SU-DHL-6 (cell line): ENCODE measurements around the gene NRG4.

Experiments
- H2AFZ ChIP-seq: fragments of 200-600 bp; sonication (generic); 2 replicates; pipeline ENCODE4 v1.6.1; 2014; ENCODE audit warnings: low read depth, mild to moderate bottlenecking, moderate library complexity, mixed read lengths, antibody characterized with exemption, low read length; ENCODE audit not compliant: severe bottlenecking
- H3F3A ChIP-seq: fragments of 200-600 bp; shearing (Covaris generic); 2 replicates; pipeline ENCODE4 v1.6.0; 2016; ENCODE audit warnings: antibody characterized with exemption, mild to moderate bottlenecking; ENCODE audit not compliant: insufficient read depth
- H3K27ac ChIP-seq: fragments of 200-600 bp; sonication (generic); 2 replicates; pipeline ENCODE4 v1.5.1; 2016; ENCODE audit warnings: low read depth, mild to moderate bottlenecking, low read length, moderate library complexity, mixed read lengths
- H3K27me3 ChIP-seq: fragments of 200-600 bp; sonication (generic), shearing (Covaris generic); 2 replicates; pipeline ENCODE4 v1.6.0; 2014; ENCODE audit warnings: mild to moderate bottlenecking, low read length
- H3K36me3 ChIP-seq: fragments of 200-600 bp; sonication (generic); 2 replicates; pipeline ENCODE4 v1.6.1; 2014; ENCODE audit warnings: mild to moderate bottlenecking, low read length, mixed read lengths
- H3K4me2 ChIP-seq: fragments of 300-600, 200-600 bp; shearing (Covaris generic), sonication (generic); 2 replicates; pipeline ENCODE4 v1.6.0; 2014; ENCODE audit warnings: low read length, low read depth, mild to moderate bottlenecking; ENCODE audit not compliant: poor library complexity, severe bottlenecking
- H3K4me3 ChIP-seq: fragments of 200-600 bp; sonication (generic); 2 replicates; pipeline ENCODE4 v1.5.1; 2014; ENCODE audit warnings: antibody characterized with exemption, low read length, mild to moderate bottlenecking, mixed read lengths; ENCODE audit not compliant: insufficient read depth, poor library complexity, severe bottlenecking
- H3K79me2 ChIP-seq: fragments of 200-600 bp; sonication (generic); 2 replicates; pipeline ENCODE4 v1.6.1; 2014; ENCODE audit warnings: mild to moderate bottlenecking, low read length, moderate library complexity; ENCODE audit not compliant: insufficient read depth
- H3K9ac ChIP-seq: fragments of 200-600 bp; sonication (generic); 2 replicates; pipeline ENCODE4 v1.7.0; 2014; ENCODE audit warnings: mild to moderate bottlenecking, low read length
- H3K9me2 ChIP-seq: fragments of 200-600 bp; sonication (generic); replicated peaks from 2 replicates; pipeline ENCODE4 v1.6.1; 2014; ENCODE audit warnings: low read length; ENCODE audit not compliant: insufficient read depth
- H3K9me3 ChIP-seq: fragments of 200-600 bp; sonication (generic); 2 replicates; pipeline ENCODE4 v1.6.1; 2014; ENCODE audit warnings: low read length, mixed read lengths; ENCODE audit not compliant: insufficient read depth
- H4K20me1 ChIP-seq: fragments of 200-600 bp; sonication (generic); 2 replicates; pipeline ENCODE4 v1.6.1; 2014; ENCODE audit warnings: low read depth, mild to moderate bottlenecking, antibody characterized with exemption, low read length, moderate library complexity, mixed read lengths
- CTCF ChIP-seq: fragments of 200-600 bp; sonication (generic); IDR thresholded peaks from one replicate; pipeline ENCODE4 v1.5.1; 2017; ENCODE audit warnings: antibody characterized with exemption, mild to moderate bottlenecking, low read length, moderate library complexity; ENCODE audit not compliant: insufficient read depth, poor library complexity, severe bottlenecking
- EZH2phosphoT487 ChIP-seq: fragments of 200-600 bp; sonication (generic), shearing (Covaris generic); conservative IDR thresholded peaks from 2 replicates; pipeline ENCODE4 v1.6.1; 2018; ENCODE audit warnings: mild to moderate bottlenecking, antibody characterized with exemption, low read length, moderate library complexity, mixed read lengths

NRG4 gene

GRCh38 chr15:76003364-76003763 lies 8.9 kb downstream of the NRG4 start:
- Histone ChIP-seq H3K27ac (no peak overlapping the region), H3K36me3 (no peaks in the 10 kb centered on the region), H3K27me3 (no peaks in the 10 kb centered on the region), H3K4me3 (no peak overlapping the region), H3K79me2 (no peaks in the 10 kb centered on the region), H3K9me2 (no peaks in the 10 kb centered on the region), H3K4me2 (no peak overlapping the region), H3K9ac (no peak overlapping the region), H2AFZ (no peak overlapping the region), H3F3A (no peaks in the 10 kb centered on the region), H3K9me3 (no peaks in the 10 kb centered on the region), H4K20me1 (no peaks in the 10 kb centered on the region)
- TF ChIP-seq EZH2phosphoT487 (no peak), CTCF (no peak)

- no peak for TF ChIP-seq CTCF
- no peak for TF ChIP-seq EZH2phosphoT487
Observed at GRCh38 chr15:75995611-75996010, 16.6 kb downstream of the NRG4 start.

GRCh38 chr15:75994220-75994619 lies 18.0 kb downstream of the NRG4 start:
- TF ChIP-seq CTCF: no peak
- TF ChIP-seq EZH2phosphoT487: no peak
- Histone ChIP-seq H3K27me3 (no peaks in the 10 kb centered on the region), H3K9me2 (no peaks in the 10 kb centered on the region), H3K9me3 (no peaks in the 10 kb centered on the region), H3K4me2 (no peak overlapping the region), H3F3A (no peaks in the 10 kb centered on the region), H3K36me3 (no peaks in the 10 kb centered on the region), H4K20me1 (no peaks in the 10 kb centered on the region), H3K9ac (no peak overlapping the region), H3K79me2 (no peaks in the 10 kb centered on the region), H3K27ac (no peak overlapping the region), H2AFZ (no peak overlapping the region), H3K4me3 (no peak overlapping the region)

More at GRCh38 chr15:75995611-75996010, 16.6 kb downstream of the NRG4 start:
- H3F3A ChIP-seq: no peaks in the 10 kb centered on the region
- no peaks in the 10 kb centered on the region for H3K27me3 ChIP-seq
- H4K20me1 ChIP-seq: no peaks in the 10 kb centered on the region
- no peak overlapping the region for H3K4me2 ChIP-seq
- H3K9me2 ChIP-seq: no peaks in the 10 kb centered on the region
- H3K9ac ChIP-seq: no peak overlapping the region
- no peak overlapping the region for H2AFZ ChIP-seq
- H3K9me3 ChIP-seq: no peaks in the 10 kb centered on the region
- H3K4me3 ChIP-seq: no peak overlapping the region
- no peaks in the 10 kb centered on the region for H3K36me3 ChIP-seq
- no peak overlapping the region for H3K27ac ChIP-seq
- H3K79me2 ChIP-seq: no peaks in the 10 kb centered on the region

- H3K36me3 ChIP-seq: no peaks in the 10 kb centered on the region
- H2AFZ ChIP-seq: no peak overlapping the region
- H3K4me3 ChIP-seq: no peak overlapping the region
- H3F3A ChIP-seq: no peaks in the 10 kb centered on the region
- no peak overlapping the region for H3K27ac ChIP-seq
- TF ChIP-seq EZH2phosphoT487: no peak
- no peak for TF ChIP-seq CTCF
- H3K79me2 ChIP-seq: no peaks in the 10 kb centered on the region
- no peaks in the 10 kb centered on the region for H3K27me3 ChIP-seq
- no peak overlapping the region for H3K4me2 ChIP-seq
- H4K20me1 ChIP-seq: no peaks in the 10 kb centered on the region
- no peaks in the 10 kb centered on the region for H3K9me3 ChIP-seq
- H3K9ac ChIP-seq: no peak overlapping the region
- H3K9me2 ChIP-seq: no peaks in the 10 kb centered on the region
Observed at GRCh38 chr15:75992897-75993296, 19.3 kb downstream of the NRG4 start.
